Mesenchymal stem cell (in vitro differentiated cells and primary cell): ENCODE data around the gene NRG2.

Source experiments
- DNase-seq: peaks from one replicate; pipeline ENCODE4 v3.0.0-alpha.2; 2013
- H2AFZ ChIP-seq: one replicate; pipeline ENCODE4 v1.6.1; 2013; ENCODE audit warnings: low read depth, mild to moderate bottlenecking, control low read depth, inconsistent platforms, low read length, moderate library complexity
- H2AK5ac ChIP-seq: 2 replicates; pipeline ENCODE4 v1.6.1; 2013; ENCODE audit warnings: low read length, moderate library complexity, mild to moderate bottlenecking, inconsistent platforms; ENCODE audit not compliant: severe bottlenecking
- H2BK120ac ChIP-seq: one replicate; pipeline ENCODE4 v1.6.1; 2013; ENCODE audit warnings: low read depth, mild to moderate bottlenecking, inconsistent platforms, low read length, moderate library complexity
- H2BK12ac ChIP-seq, 2 experiments: one replicate each; pipeline ENCODE4 v1.6.1; 2013; ENCODE audit warnings: inconsistent platforms in 2 of 2, low read length in 2 of 2, mild to moderate bottlenecking in 2 of 2, moderate library complexity in 2 of 2, control low read depth in 1 of 2
- H2BK15ac ChIP-seq: one replicate; pipeline ENCODE4 v1.6.1; 2013; ENCODE audit warnings: mild to moderate bottlenecking, low read depth, inconsistent platforms; ENCODE audit not compliant: poor library complexity, severe bottlenecking
- H2BK5ac ChIP-seq: 2 replicates; pipeline ENCODE4 v1.6.1; 2013; ENCODE audit warnings: low read depth, mild to moderate bottlenecking, low read length, control low read depth, inconsistent platforms; ENCODE audit not compliant: poor library complexity, severe bottlenecking
- H3K14ac ChIP-seq, 2 experiments: one replicate each; pipeline ENCODE4 v1.6.1; 2013; ENCODE audit warnings: inconsistent platforms in 2 of 2, low read length in 2 of 2, control low read depth in 1 of 2, mild to moderate bottlenecking in 1 of 2, moderate library complexity in 1 of 2
- H3K18ac ChIP-seq, 2 experiments: one replicate each; pipeline ENCODE4 v1.6.1; 2013; ENCODE audit warnings: inconsistent platforms in 2 of 2, low read length in 2 of 2, control low read depth in 1 of 2, low read depth in 1 of 2, mild to moderate bottlenecking in 1 of 2
- H3K23ac ChIP-seq, 2 experiments: one replicate each; pipeline ENCODE4 v1.6.1; 2013; ENCODE audit warnings: inconsistent platforms in 2 of 2, low read length in 2 of 2, mild to moderate bottlenecking in 2 of 2, moderate library complexity in 2 of 2, control low read depth in 1 of 2
- H3K27ac ChIP-seq: 2 replicates; pipeline ENCODE4 v1.5.1; 2013; ENCODE audit warnings: mild to moderate bottlenecking, moderate library complexity, low read length, control low read depth, inconsistent platforms; ENCODE audit not compliant: poor library complexity, severe bottlenecking
- H3K27me3 ChIP-seq, 2 experiments: 2 replicates each; pipeline versions ENCODE4 v1.6.1 to v1.7.0; 2013; ENCODE audit warnings: low read length in 2 of 2, mild to moderate bottlenecking in 2 of 2, moderate library complexity in 2 of 2, control low read depth in 1 of 2, inconsistent platforms in 1 of 2; ENCODE audit not compliant: control insufficient read depth in 1 of 2, insufficient read depth in 1 of 2
- H3K36me3 ChIP-seq, 2 experiments: 2 replicates each; pipeline versions ENCODE4 v1.6.1 to v1.7.0; 2013; ENCODE audit warnings: low read length in 2 of 2, control low read depth in 1 of 2, inconsistent platforms in 1 of 2, low read depth in 1 of 2, mild to moderate bottlenecking in 1 of 2; ENCODE audit not compliant: insufficient read depth in 2 of 2, control insufficient read depth in 1 of 2
- H3K4ac ChIP-seq, 2 experiments: one replicate each; pipeline ENCODE4 v1.6.1; 2013; ENCODE audit warnings: inconsistent platforms in 2 of 2, low read length in 2 of 2, mild to moderate bottlenecking in 2 of 2, moderate library complexity in 2 of 2, control low read depth in 1 of 2, low read depth in 1 of 2
- H3K4me1 ChIP-seq: 2 replicates; pipeline ENCODE4 v1.6.1; 2013; ENCODE audit warnings: low read depth, low read length, control low read depth; ENCODE audit not compliant: control insufficient read depth, insufficient read depth
- H3K4me2 ChIP-seq: 2 replicates; pipeline ENCODE4 v1.6.1; 2013; ENCODE audit warnings: low read length, mild to moderate bottlenecking, inconsistent platforms; ENCODE audit not compliant: poor library complexity, severe bottlenecking
- H3K4me3 ChIP-seq, 2 experiments: 2 replicates each; pipeline versions ENCODE4 v1.5.1 to v1.7.0; 2013; ENCODE audit warnings: low read length in 2 of 2, mild to moderate bottlenecking in 2 of 2, control low read depth in 1 of 2, low read depth in 1 of 2; ENCODE audit not compliant: insufficient read depth in 1 of 2
- H3K79me1 ChIP-seq: replicated peaks from 2 replicates; pipeline ENCODE4 v1.6.1; 2013; ENCODE audit warnings: mild to moderate bottlenecking, control low read depth, low read length, inconsistent platforms; ENCODE audit not compliant: poor library complexity, severe bottlenecking
- H3K9ac ChIP-seq: 2 replicates; pipeline ENCODE4 v1.7.0; 2013; ENCODE audit warnings: mild to moderate bottlenecking, low read length, moderate library complexity
- H3K9me3 ChIP-seq: 2 replicates; pipeline ENCODE4 v1.7.0; 2013; ENCODE audit warnings: mild to moderate bottlenecking, low read length; ENCODE audit not compliant: control insufficient read depth
- H4K8ac ChIP-seq: one replicate; pipeline ENCODE4 v1.6.1; 2013; ENCODE audit warnings: inconsistent platforms, mild to moderate bottlenecking, low read length, moderate library complexity
- H4K91ac ChIP-seq: one replicate; pipeline ENCODE4 v1.6.1; 2013; ENCODE audit warnings: mild to moderate bottlenecking, low read length, inconsistent platforms
- WGBS: methylation state at CpG from one replicate; pipeline ENCODE4 v1.1.7; 2013; ENCODE audit warnings: mixed read lengths; 5-methylcytosine and 5-hydroxymethylcytosine counted together

Gene NRG2

DNA sequence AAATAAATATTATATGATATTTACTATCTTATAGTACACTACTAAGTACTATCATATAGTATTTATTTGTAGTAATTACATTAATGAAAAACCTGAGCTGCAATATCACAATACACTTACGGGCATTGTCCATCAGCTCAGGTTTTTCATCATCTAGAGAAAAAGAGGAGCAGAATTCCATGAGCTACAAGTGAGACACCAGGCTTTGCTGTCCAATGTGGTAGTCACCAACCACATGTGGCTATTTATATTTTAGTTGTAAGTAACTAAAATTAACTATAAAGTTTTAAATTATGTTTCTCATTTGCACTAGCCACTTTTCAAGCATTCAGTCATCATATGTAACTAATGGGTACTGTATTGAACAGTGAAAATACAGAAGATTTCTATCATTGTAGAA, 13.8 kb upstream of the NRG2 start:
- Histone ChIP-seq H3K79me1 (no peaks in the 10 kb centered on the region), H3K4me1 (no peaks in the 10 kb centered on the region), H4K8ac (no peak overlapping the region), H3K27me3 (peaks cover 59 to 64% of the 10 kb centered on the region in 2 experiments), H2AFZ (no peak overlapping the region), H2BK120ac (no peak overlapping the region), H3K9me3 (no peaks in the 10 kb centered on the region), H2AK5ac (no peak overlapping the region), H3K4ac (no peak overlapping the region), H3K14ac (no peak overlapping the region), H2BK15ac (no peak overlapping the region), H3K4me2 (no peak overlapping the region), H3K27ac (no peak overlapping the region), H3K4me3 (no peak overlapping the region), H3K18ac (no peak overlapping the region), H2BK12ac (no peak overlapping the region), H4K91ac (no peak overlapping the region), H3K36me3 (no peaks in the 10 kb centered on the region), H3K9ac (no peak overlapping the region), H2BK5ac (no peak overlapping the region), H3K23ac (no peak overlapping the region)
- DNase-seq = no peak
- no CpG with 5 or more reads among the region's 1 CpG for WGBS

DNA sequence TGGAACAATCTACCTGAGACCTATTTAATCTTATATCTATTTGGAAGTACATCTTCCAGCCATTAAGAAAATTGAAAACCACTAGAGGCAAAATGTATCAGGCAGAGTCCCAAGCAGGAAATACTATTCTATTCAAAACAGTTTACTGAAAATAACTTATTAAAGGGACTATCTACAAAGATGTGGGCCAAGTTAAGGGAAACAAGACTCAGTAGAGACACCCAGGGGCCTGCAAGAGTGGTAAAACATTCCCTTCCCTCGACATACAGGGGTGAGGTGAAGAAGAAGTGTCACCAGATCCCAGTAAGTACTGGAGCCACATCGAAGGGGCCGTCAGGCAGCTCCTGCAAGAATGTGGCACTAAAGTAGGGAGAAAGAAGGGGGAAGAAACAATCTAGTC, 12.1 kb upstream of the NRG2 start:
- no peaks in the 10 kb centered on the region for H3K36me3 ChIP-seq
- 13% methylated on average over 1 of the region's 3 CpGs for WGBS
- H3K9me3 ChIP-seq = no peaks in the 10 kb centered on the region
- no peak overlapping the region for H2BK5ac ChIP-seq
- H3K27ac ChIP-seq = no peak overlapping the region
- no peak overlapping the region for H3K4me3 ChIP-seq
- no peak overlapping the region for H3K18ac ChIP-seq
- H3K27me3 ChIP-seq = peaks cover 54 to 59% of the 10 kb centered on the region in 2 experiments
- no peak overlapping the region for H3K23ac ChIP-seq
- H3K4me1 ChIP-seq = no peaks in the 10 kb centered on the region
- no peak overlapping the region for H2AFZ ChIP-seq
- H3K9ac ChIP-seq = no peak overlapping the region
- H2BK12ac ChIP-seq = no peak overlapping the region
- no peak overlapping the region for H2AK5ac ChIP-seq
- H2BK120ac ChIP-seq = no peak overlapping the region
- H4K8ac ChIP-seq = no peak overlapping the region
- H3K4ac ChIP-seq = no peak overlapping the region
- H3K14ac ChIP-seq = no peak overlapping the region
- H4K91ac ChIP-seq = no peak overlapping the region
- H3K4me2 ChIP-seq = no peak overlapping the region
- no peaks in the 10 kb centered on the region for H3K79me1 ChIP-seq
- H2BK15ac ChIP-seq = no peak overlapping the region
- DNase-seq = no peak

DNA sequence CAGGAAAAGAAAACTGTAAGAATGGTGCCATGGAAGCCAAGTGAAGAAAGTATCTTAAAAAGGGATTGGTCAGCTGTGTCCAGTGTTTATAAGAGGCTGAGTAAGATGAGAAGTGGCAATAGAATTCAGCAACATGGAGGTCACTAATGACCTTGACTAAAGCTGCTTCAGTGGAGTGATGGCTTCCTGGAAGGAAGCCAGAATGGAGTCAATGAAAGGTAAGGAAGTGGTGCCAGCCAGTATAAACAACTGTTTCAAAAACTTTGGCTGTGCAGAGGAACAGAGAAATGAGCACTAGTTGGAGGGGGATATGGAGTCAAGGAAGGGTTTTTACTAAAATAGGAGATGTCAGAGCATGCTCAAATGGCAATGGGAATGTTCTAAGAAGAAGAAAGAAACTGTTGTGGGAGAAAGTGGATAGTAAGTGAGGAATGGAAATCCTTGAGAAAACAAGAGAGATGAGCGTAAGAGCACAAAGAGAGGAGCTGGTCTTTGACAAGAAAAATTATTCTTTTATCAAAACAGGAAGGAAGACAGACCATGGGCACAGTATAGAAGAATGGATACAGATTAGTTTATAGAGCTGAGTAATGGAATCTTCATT, 11.1 kb upstream of the NRG2 start:
- Histone ChIP-seq H3K9ac (no peak overlapping the region), H3K9me3 (no peaks in the 10 kb centered on the region), H3K27me3 (peaks cover 46 to 59% of the 10 kb centered on the region in 2 experiments), H3K79me1 (no peaks in the 10 kb centered on the region), H2BK12ac (no peak overlapping the region), H3K4me3 (no peak overlapping the region), H4K91ac (no peak overlapping the region), H2AK5ac (no peak overlapping the region), H2AFZ (no peak overlapping the region), H3K4ac (no peak overlapping the region), H3K4me2 (no peak overlapping the region), H3K4me1 (no peaks in the 10 kb centered on the region), H4K8ac (no peak overlapping the region), H2BK15ac (no peak overlapping the region), H2BK120ac (no peak overlapping the region), H3K23ac (no peak overlapping the region), H3K14ac (no peak overlapping the region), H3K36me3 (no peaks in the 10 kb centered on the region), H2BK5ac (no peak overlapping the region), H3K18ac (no peak overlapping the region), H3K27ac (no peak overlapping the region)
- no peak for DNase-seq
- 90% methylated on average over 1 of the region's 1 CpG for WGBS

DNA sequence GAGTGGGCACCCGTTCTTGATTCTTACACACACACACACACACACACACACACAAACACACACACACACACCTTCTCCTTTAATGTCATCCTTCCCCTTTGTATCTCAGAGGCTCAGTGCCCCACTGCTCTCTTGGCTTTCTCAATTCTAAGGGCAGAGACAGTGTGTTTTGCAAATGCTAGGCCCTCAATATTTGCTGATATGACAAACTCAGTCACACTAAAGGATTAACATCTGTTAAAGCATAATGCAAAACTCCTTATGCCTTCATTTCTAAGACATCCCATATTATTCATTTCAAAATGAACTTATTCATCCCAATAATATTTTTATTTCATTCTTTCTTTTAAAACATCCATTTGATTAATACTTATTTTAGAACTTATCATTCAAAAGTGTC, 8.9 kb upstream of the NRG2 start:
- H3K79me1 ChIP-seq = no peaks in the 10 kb centered on the region
- no peak overlapping the region for H3K23ac ChIP-seq
- H3K14ac ChIP-seq = no peak overlapping the region
- WGBS = 74% methylated on average over 1 of the region's 1 CpG
- no peak overlapping the region for H4K8ac ChIP-seq
- no peaks in the 10 kb centered on the region for H3K4me1 ChIP-seq
- no peak overlapping the region for H2AFZ ChIP-seq
- H3K18ac ChIP-seq = no peak overlapping the region
- H3K4me2 ChIP-seq = no peak overlapping the region
- H2BK12ac ChIP-seq = no peak overlapping the region
- H4K91ac ChIP-seq = no peak overlapping the region
- no peak overlapping the region for H3K4ac ChIP-seq
- no peak overlapping the region for H2BK5ac ChIP-seq
- no peak overlapping the region for H2AK5ac ChIP-seq
- no peak overlapping the region for H2BK120ac ChIP-seq
- H2BK15ac ChIP-seq = no peak overlapping the region
- no peaks in the 10 kb centered on the region for H3K9me3 ChIP-seq
- H3K9ac ChIP-seq = no peak overlapping the region
- H3K27me3 ChIP-seq = peaks cover 25 to 54% of the 10 kb centered on the region in 2 experiments
- no peaks in the 10 kb centered on the region for H3K36me3 ChIP-seq
- H3K27ac ChIP-seq = no peak overlapping the region
- DNase-seq = no peak
- H3K4me3 ChIP-seq = no peak overlapping the region
